Panc1 (cell line): ENCODE measurements around the gene TSPAN14. TPM values are rescaled to one million over a fixed set of nuclear protein-coding genes. Genes with fewer than 3 reads are reported as not detected.
A peak's percentile ranks its signal among the peaks of the same experiment; 100 is the strongest.

Experiments
- ATAC-seq: fragments of 200-7000 bp; cut with Tn5 transposase; 2 replicates; pipeline ENCODE4 v1.9.1; 2020; ENCODE audit warnings: mild to moderate bottlenecking, moderate library complexity
- BruUV-seq: library from RNA; stranded (reverse); fragments of 400-500 nt; replicated peaks from 2 replicates; lab custom pipeline; 2021; lab: Mats Ljungman, UMichigan
- CTCF ChIA-PET: fragments of 300-600 bp; sonication (Branson Sonifier 250); formaldehyde crosslinking; loops from one replicate; lab custom pipeline; 2022; ENCODE audit warnings: antibody characterized with exemption; lab: Charles Lee
- POLR2A ChIA-PET: fragments of 300-600 bp; sonication (Branson Sonifier 250); formaldehyde crosslinking; loops from one replicate; lab custom pipeline; 2022; ENCODE audit warnings: antibody characterized with exemption; lab: Charles Lee
- DNase-seq: peaks from one replicate; pipeline ENCODE4 v3.0.0-alpha.2; 2010; ENCODE audit warnings: low read depth, low spot score
- H3K27ac ChIP-seq: 2 replicates; pipeline ENCODE4 v1.5.1; 2011; ENCODE audit warnings: mild to moderate bottlenecking, low read length, inconsistent platforms
- H3K27me3 ChIP-seq: fragments of 200-500 bp; sonication (Bioruptor generic); 2 replicates; pipeline ENCODE4 v1.6.0; 2014; ENCODE audit warnings: low read length, inconsistent platforms; ENCODE audit not compliant: control insufficient read depth, insufficient read depth
- H3K36me3 ChIP-seq: fragments of 200-500 bp; sonication (Bioruptor generic); 2 replicates; pipeline ENCODE4 v1.5.1; 2014; ENCODE audit warnings: inconsistent platforms, mild to moderate bottlenecking, low read length, moderate library complexity; ENCODE audit not compliant: control insufficient read depth, insufficient read depth
- H3K4me1 ChIP-seq: 2 replicates; pipeline ENCODE4 v1.5.1; 2011; ENCODE audit warnings: inconsistent platforms, mild to moderate bottlenecking, low read length, moderate library complexity; ENCODE audit not compliant: control insufficient read depth, insufficient read depth
- H3K4me3 ChIP-seq, 2 experiments: 2 replicates each; pipeline ENCODE4 v1.5.1; 2011 to 2012; ENCODE audit warnings: low read depth in 2 of 2, low read length in 2 of 2, mild to moderate bottlenecking in 2 of 2, inconsistent platforms in 1 of 2, moderate library complexity in 1 of 2
- H3K9me3 ChIP-seq: fragments of 200-500 bp; sonication (Bioruptor generic); 2 replicates; pipeline ENCODE4 v1.5.1; 2014; ENCODE audit warnings: low read depth, mild to moderate bottlenecking, inconsistent platforms, low read length, moderate library complexity; ENCODE audit not compliant: control insufficient read depth, insufficient read depth
- CTCF ChIP-seq: fragments of 450-650 bp; IDR thresholded peaks from 2 replicates; pipeline ENCODE4 v1.5.1; 2017; ENCODE audit warnings: mild to moderate bottlenecking
- POLR2AphosphoS5 ChIP-seq: IDR thresholded peaks from 2 replicates; pipeline ENCODE4 v1.6.1; 2012; ENCODE audit warnings: mild to moderate bottlenecking, low read depth, low read length, moderate library complexity
- REST ChIP-seq, 2 experiments: IDR thresholded peaks; 2 replicates each; pipeline ENCODE4 v1.6.1; 2011 to 2012; ENCODE audit warnings: low read depth in 2 of 2, control low read depth in 1 of 2, low read length in 1 of 2, mild to moderate bottlenecking in 1 of 2, moderate library complexity in 1 of 2; ENCODE audit not compliant: insufficient read depth in 1 of 2
- SIN3A ChIP-seq: IDR thresholded peaks from 2 replicates; pipeline ENCODE4 v1.6.1; 2012; ENCODE audit warnings: low read depth, mild to moderate bottlenecking, low read length, moderate library complexity, borderline replicate concordance; ENCODE audit not compliant: insufficient read depth
- TCF7L2 ChIP-seq: IDR thresholded peaks from 2 replicates; pipeline ENCODE4 v1.6.1; 2011; ENCODE audit warnings: mild to moderate bottlenecking, low read depth, low read length, inconsistent platforms
- in situ Hi-C: cut with HindIII; loops from 2 replicates; pipeline ENCODE4 v1.10.0; 2016; ENCODE audit warnings: low sequenced_read_pairs, low pct_unique_long_range_greater_than_20kb
- intact Hi-C: fragments of 100-400 bp; cut with micrococcal nuclease; formaldehyde crosslinking; loops from one replicate; pipeline ENCODE4 v1.10.0; 2022; ENCODE audit not compliant: unreplicated experiment
- total RNA-seq: library from RNA; stranded (reverse); gene quantifications from one replicate; pipeline ENCODE4 v1.2.1, GENCODE V29; 2021; ENCODE audit not compliant: unreplicated experiment

Gene TSPAN14
- total RNA-seq, 1 experiment from 2014 or later, result 39.0 TPM

- CTCF ChIA-PET, result interaction anchor here (0.9 kb wide), 1 partner anchor 30 kb away, joined by 5 read pairs; no protein-coding TSS in a partner anchor
- H3K9me3 ChIP-seq, result no peaks in the 10 kb centered on the region
- in situ Hi-C loops (no loop called here), intact Hi-C loops (no loop called here)
- TF ChIP-seq SIN3A (no peak), CTCF (peak; percentile 90), TCF7L2 (no peak), POLR2AphosphoS5 (no peak)
- H3K27me3 ChIP-seq, result no peaks in the 10 kb centered on the region; the same call in 1 of the 2 replicates
- H3K4me1 ChIP-seq, result no peaks in the 10 kb centered on the region; the same call in 1 of the 2 replicates
- peak; percentile 89 for ATAC-seq
- POLR2A ChIA-PET, result no interaction called here
- H3K4me3 ChIP-seq, result peak overlapping the region; percentile 42 to 46
- no peak for DNase-seq
- no TSS peak for BruUV-seq
- no peaks in the 10 kb centered on the region for H3K36me3 ChIP-seq
- peak overlapping the region; percentile 48 for H3K27ac ChIP-seq
These were observed 81.7 kb downstream of the TSPAN14 start for GRCh38 chr10:80535671-80536360.

GRCh38 chr10:80536361-80536835 is 82.3 kb downstream of the TSPAN14 start:
- no TSS peak for BruUV-seq
- POLR2A ChIA-PET, result no interaction called here
- Histone ChIP-seq H3K36me3 (no peaks in the 10 kb centered on the region), H3K4me3 (peak overlapping the region; percentile 42 to 46), H3K27ac (peak overlapping the region; percentile 48), H3K9me3 (no peaks in the 10 kb centered on the region), H3K27me3 (peaks cover 2% of the 10 kb centered on the region), H3K4me1 (no peaks in the 10 kb centered on the region; the same call in 1 of the 2 replicates)
- no peak for DNase-seq
- no peak for TF ChIP-seq TCF7L2
- no peak for TF ChIP-seq SIN3A
- no peak for TF ChIP-seq CTCF
- TF ChIP-seq POLR2AphosphoS5, result no peak
- TF ChIP-seq REST (IDR thresholded peaks at IDR 0.05; ENCODE audit: insufficient read depth in 1 of 2, low read depth in 2 of 2, low read length in 1 of 2), result no peak
- intact Hi-C loops (no loop called here), in situ Hi-C loops (no loop called here)
- CTCF ChIA-PET, result interaction anchor here (0.9 kb wide), 1 partner anchor 31 kb away, joined by 5 read pairs; no protein-coding TSS in a partner anchor
- no peak; the same call in 1 of the 2 replicates for ATAC-seq
